GM12878 (cell line): ENCODE data around the gene COX5A. TPM values are rescaled to one million over a fixed set of nuclear protein-coding genes. Genes with fewer than 3 reads are reported as not detected.
A peak's percentile ranks its signal among the peaks of the same experiment; 100 is the strongest.

Source experiments
- ATF7 ChIP-seq: fragments of 450-650 bp; IDR thresholded peaks from 2 replicates; pipeline ENCODE4 v1.6.1; 2016; ENCODE audit warnings: low read depth, mild to moderate bottlenecking
- BRCA1 ChIP-seq: IDR thresholded peaks from 2 replicates; pipeline ENCODE4 v1.6.1; 2011; ENCODE audit warnings: low read depth, low read length, improper control_type of control experiment
- CBFB ChIP-seq: IDR thresholded peaks from 2 replicates; pipeline ENCODE4 v1.6.1; 2016; ENCODE audit warnings: antibody characterized with exemption, low read depth
- CEBPZ ChIP-seq: fragments of 150-350 bp; IDR thresholded peaks from 2 replicates; pipeline ENCODE4 v1.6.1; 2016; ENCODE audit warnings: low read depth, low read length
- EED ChIP-seq: sonication (generic); IDR thresholded peaks from 2 replicates; pipeline ENCODE4 v1.6.1; 2016; ENCODE audit warnings: antibody characterized with exemption, low read depth
- EP300 ChIP-seq, 2 experiments: fragments of 150-350 bp in 1 of 2; IDR thresholded peaks; 2 replicates each; pipeline ENCODE4 v1.6.1; 2011 to 2012; ENCODE audit warnings: low read depth in 2 of 2, low read length in 2 of 2, borderline replicate concordance in 1 of 2, improper control_type of control experiment in 1 of 2, inconsistent platforms in 1 of 2; ENCODE audit not compliant: control insufficient read depth in 1 of 2
- FOXM1 ChIP-seq: IDR thresholded peaks from 2 replicates; pipeline ENCODE4 v1.6.1; 2012; ENCODE audit warnings: low read depth, mild to moderate bottlenecking, inconsistent platforms, low read length, moderate library complexity
- GABPA ChIP-seq: IDR thresholded peaks from 2 replicates; pipeline ENCODE4 v1.6.1; 2014; ENCODE audit warnings: antibody characterized with exemption, low read depth, mild to moderate bottlenecking, inconsistent platforms
- HCFC1 ChIP-seq: fragments of 150-350 bp; IDR thresholded peaks from 2 replicates; pipeline ENCODE4 v1.6.1; 2014; ENCODE audit warnings: low read length
- JUND ChIP-seq: IDR thresholded peaks from 2 replicates; pipeline ENCODE4 v1.6.1; 2012; ENCODE audit warnings: low read depth, mild to moderate bottlenecking, low read length, improper control_type of control experiment, moderate library complexity
- MEF2A ChIP-seq: IDR thresholded peaks from 2 replicates; pipeline ENCODE4 v1.6.1; 2011; ENCODE audit warnings: low read depth, mild to moderate bottlenecking, low read length, moderate library complexity; ENCODE audit not compliant: insufficient read depth
- POLR2AphosphoS5 ChIP-seq: IDR thresholded peaks from 2 replicates; pipeline ENCODE4 v1.6.1; 2011; ENCODE audit warnings: mild to moderate bottlenecking, low read length, inconsistent platforms
- RAD51 ChIP-seq: fragments of 450-650 bp; IDR thresholded peaks from 2 replicates; pipeline ENCODE4 v1.6.1; 2016; ENCODE audit warnings: moderate library complexity, mild to moderate bottlenecking, inconsistent platforms
- RBBP5 ChIP-seq: fragments of 200-600 bp; sonication (generic); conservative IDR thresholded peaks from 2 replicates; pipeline ENCODE4 v1.6.1; 2016
- RELA ChIP-seq: fragments of 450-650 bp; IDR thresholded peaks from 2 replicates; pipeline ENCODE4 v1.8.0; 2014; ENCODE audit warnings: borderline replicate concordance; ENCODE audit not compliant: partially characterized antibody
- ZBTB4 ChIP-seq: fragments of 450-650 bp; formaldehyde crosslinking; IDR thresholded peaks from 2 replicates; pipeline ENCODE4 v1.4.0; 2022; ENCODE audit warnings: mild to moderate bottlenecking, moderate library complexity
- ZBTB40 ChIP-seq: fragments of 450-650 bp; IDR thresholded peaks from 2 replicates; pipeline ENCODE4 v1.6.1; 2016; ENCODE audit warnings: mild to moderate bottlenecking, moderate library complexity, borderline replicate concordance
- ZNF217 ChIP-seq: fragments of 450-650 bp; IDR thresholded peaks from 2 replicates; pipeline ENCODE4 v1.6.1; 2017; ENCODE audit warnings: antibody characterized with exemption, mild to moderate bottlenecking
- ZNF384 ChIP-seq: IDR thresholded peaks from 2 replicates; pipeline ENCODE4 v1.6.1; 2012; ENCODE audit warnings: low read depth, mild to moderate bottlenecking, low read length, improper control_type of control experiment, borderline replicate concordance
- ZNF622 ChIP-seq: fragments of 450-650 bp; IDR thresholded peaks from 2 replicates; pipeline ENCODE4 v1.6.1; 2017; ENCODE audit warnings: mild to moderate bottlenecking, inconsistent platforms
- polyA plus RNA-seq, 11 experiments: library from polyadenylated mRNA; depleted of rRNA in 4 of 11; unstranded in 6 of 11; stranded (reverse) in 5 of 11; fragments of >200 nt; fragmentation: Nextera tagmentation in 4 of 11; fragmentation: Illumina TruSeq in 1 of 11; extraction: Ambion mirVana in 4 of 11; extraction: Trizol in 1 of 11; gene quantifications; 1 replicate in 1 of 11; 2 replicates in 10 of 11; pipeline versions ENCODE4 v1.2.1 to v1.2.3, GENCODE V29; 2011 to 2016; ENCODE audit warnings: inconsistent platforms in 2 of 11, missing spikeins in 2 of 11, low read depth in 1 of 11
- total RNA-seq, 4 experiments: library from RNA; depleted of rRNA in 3 of 4; stranded (reverse); fragments of >200 nt in 3 of 4; fragmentation: Illumina TruSeq in 1 of 4; extraction: Trizol in 1 of 4; gene quantifications; 2 replicates each; pipeline versions ENCODE4 v1.2.1 to v1.2.3, GENCODE V29; 2013 to 2021

COX5A gene
- total and polyA plus RNA-seq, 10 of the 15 experiments (the other 5 are each of a cell fraction or from before 2014, with no cell fraction given) = 84.5 to 1,218 (median 392) TPM

- TF ChIP-seq ZBTB4 (CRISPR knock-in tag) (no peak), ZBTB40 (no peak), EED (no peak), POLR2AphosphoS5 (peak; percentile 83), CEBPZ (no peak), ZNF217 (no peak; the same call in 1 of the 2 replicates), JUND (no peak), GABPA (no peak), EP300 (IDR thresholded peaks at IDR 0.05; ENCODE audit: borderline replicate concordance in 1 of 2, control insufficient read depth in 1 of 2, low read depth in 2 of 2, low read length in 2 of 2) (no peak), RBBP5 (no peak), BRCA1 (no peak), HCFC1 (peak; percentile 43; the same call in 1 of the 2 replicates), RAD51 (peak; percentile 84), ZNF384 (no peak), RELA (no peak), MEF2A (no peak), CBFB (no peak; the same call in 1 of the 2 replicates), ATF7 (no peak; the same call in 1 of the 2 replicates), ZNF622 (no peak), FOXM1 (no peak)
These were observed at the start of gene COX5A (continued) for GRCh38 chr15:74937590-74938371.
